Liver (tissue), 9 donors: ENCODE results near the gene HOXA5. TPM values are rescaled to one million over a fixed set of nuclear protein-coding genes. Genes with fewer than 3 reads are reported as not detected.

Experiments used
- DNase-seq: peaks from one replicate; pipeline ENCODE4 v3.0.0-alpha.2; 2017; ENCODE audit warnings: low spot score
- H3K27ac ChIP-seq, 2 donors: one replicate each; pipeline ENCODE4 v1.7.0; 2013; ENCODE audit warnings: inconsistent platforms in 2 of 2, low read length in 2 of 2, control low read depth in 1 of 2, low read depth in 1 of 2, mild to moderate bottlenecking in 1 of 2
- H3K27me3 ChIP-seq, 4 donors: one replicate each; pipeline versions ENCODE4 v1.6.1 to v1.7.0; 2013; ENCODE audit warnings: low read length in 3 of 4, inconsistent platforms in 1 of 4, mild to moderate bottlenecking in 1 of 4, moderate library complexity in 1 of 4; ENCODE audit not compliant: control insufficient read depth in 4 of 4, insufficient read depth in 4 of 4
- H3K36me3 ChIP-seq, 4 donors: one replicate each; pipeline versions ENCODE4 v1.6.1 to v1.7.0; 2013; ENCODE audit warnings: low read length in 3 of 4, mild to moderate bottlenecking in 3 of 4, low read depth in 1 of 4, moderate library complexity in 1 of 4; ENCODE audit not compliant: control insufficient read depth in 4 of 4, insufficient read depth in 3 of 4
- H3K4me1 ChIP-seq, 4 donors: one replicate each; pipeline versions ENCODE4 v1.6.1 to v1.7.0; 2013; ENCODE audit warnings: low read length in 3 of 4, mild to moderate bottlenecking in 3 of 4, moderate library complexity in 1 of 4; ENCODE audit not compliant: control insufficient read depth in 4 of 4, insufficient read depth in 4 of 4
- H3K4me3 ChIP-seq, 3 donors: one replicate each; pipeline versions ENCODE4 v1.6.1 to v1.7.0; 2013; ENCODE audit warnings: low read length in 3 of 3, control low read depth in 1 of 3, low read depth in 1 of 3, mild to moderate bottlenecking in 1 of 3
- H3K9ac ChIP-seq, 2 donors: one replicate each; pipeline ENCODE4 v1.7.0; 2013; ENCODE audit warnings: low read length in 2 of 2, mild to moderate bottlenecking in 2 of 2, moderate library complexity in 2 of 2, control low read depth in 1 of 2, low read depth in 1 of 2
- H3K9me3 ChIP-seq, 4 donors: one replicate each; pipeline versions ENCODE4 v1.6.1 to v1.7.0; 2013; ENCODE audit warnings: low read length in 3 of 4; ENCODE audit not compliant: control insufficient read depth in 4 of 4
- CTCF ChIP-seq: fragments of 150-350 bp; IDR thresholded peaks from 2 replicates; pipeline ENCODE4 v1.5.1; 2017; ENCODE audit warnings: improper control_type of control experiment, low read depth, low read length; ENCODE audit not compliant: missing input control
- FOXA2 ChIP-seq: IDR thresholded peaks from 2 replicates; pipeline ENCODE4 v1.6.1; 2016; ENCODE audit warnings: antibody characterized with exemption
- GABPA ChIP-seq, 2 donors: IDR thresholded peaks in 1 of 2; conservative IDR thresholded peaks in 1 of 2; 2 replicates each; pipeline ENCODE4 v1.6.1; 2016; ENCODE audit warnings: antibody characterized with exemption in 2 of 2, mild to moderate bottlenecking in 1 of 2, moderate library complexity in 1 of 2
- HNF4A ChIP-seq, 2 donors: conservative IDR thresholded peaks; 2 replicates each; pipeline ENCODE4 v1.6.1; 2016; ENCODE audit warnings: antibody characterized with exemption in 2 of 2, mild to moderate bottlenecking in 2 of 2
- JUND ChIP-seq, 2 donors: IDR thresholded peaks; 2 replicates each; pipeline ENCODE4 v1.6.1; 2016; ENCODE audit warnings: antibody characterized with exemption in 2 of 2
- MAX ChIP-seq: IDR thresholded peaks from 2 replicates; pipeline ENCODE4 v1.6.1; 2016; ENCODE audit warnings: antibody characterized with exemption
- NR2F2 ChIP-seq: IDR thresholded peaks from 2 replicates; pipeline ENCODE4 v1.6.1; 2016; ENCODE audit warnings: antibody characterized with exemption
- RAD21 ChIP-seq, 2 donors: IDR thresholded peaks; 2 replicates each; pipeline ENCODE4 v1.6.1; 2016; ENCODE audit warnings: antibody characterized with exemption in 2 of 2, mild to moderate bottlenecking in 2 of 2
- REST ChIP-seq: IDR thresholded peaks from 2 replicates; pipeline ENCODE4 v1.6.1; 2016; ENCODE audit warnings: antibody characterized with exemption, mild to moderate bottlenecking
- RXRA ChIP-seq, 2 donors: IDR thresholded peaks; 2 replicates each; pipeline ENCODE4 v1.6.1; 2017 to 2018; ENCODE audit warnings: antibody characterized with exemption in 2 of 2, mild to moderate bottlenecking in 1 of 2
- SP1 ChIP-seq: IDR thresholded peaks from 2 replicates; pipeline ENCODE4 v1.6.1; 2018; ENCODE audit warnings: antibody characterized with exemption, mild to moderate bottlenecking
- TAF1 ChIP-seq: conservative IDR thresholded peaks from 2 replicates; pipeline ENCODE4 v1.6.1; 2016; ENCODE audit warnings: antibody characterized with exemption, mild to moderate bottlenecking
- YY1 ChIP-seq: IDR thresholded peaks from 2 replicates; pipeline ENCODE4 v1.6.1; 2016; ENCODE audit warnings: antibody characterized with exemption, mild to moderate bottlenecking
- ZBTB33 ChIP-seq: IDR thresholded peaks from 2 replicates; pipeline ENCODE4 v1.6.1; 2016; ENCODE audit warnings: antibody characterized with exemption
- WGBS: extraction: QIAGEN DNeasy Blood & Tissue Kit; methylation state at CpG from one replicate; pipeline ENCODE4 v1.1.7; 2013; 5-methylcytosine and 5-hydroxymethylcytosine counted together
- polyA plus RNA-seq, 2 donors: library from polyadenylated mRNA; stranded (reverse) in 1 of 2; unstranded in 1 of 2; fragments of 200-250 nt in 1 of 2; fragments of >200 nt in 1 of 2; fragmentation: Nextera tagmentation in 1 of 2; extraction: Ambion mirVana in 1 of 2; gene quantifications; one replicate each; pipeline versions ENCODE4 v1.2.1 to v1.2.3, GENCODE V29; 2013 to 2015
- total RNA-seq, 2 donors: library from RNA; depleted of rRNA; stranded (reverse); fragments of >200 nt; gene quantifications; one replicate each; pipeline ENCODE4 v1.2.3, GENCODE V29; 2014
- donor health status: healthy.
- donor health status: healthy.
- donor health status: healthy.
- donor health status: healthy.
- donor health status: healthy.

HOXA5 gene
- total and polyA plus RNA-seq, 4 donors = 0.40 to 2.1 (median 0.66) TPM

- Histone ChIP-seq H3K4me1 (peaks cover 4 to 17% (median 9%) of the 10 kb centered on the region in 4 donors), H3K27ac (no peak overlapping the region), H3K27me3 (peaks cover 0 to 17% (median 6%) of the 10 kb centered on the region in 4 donors), H3K36me3 (no peaks in the 10 kb centered on the region), H3K4me3 (no peak overlapping the region), H3K9ac (no peak overlapping the region), H3K9me3 (no peaks in the 10 kb centered on the region)
- DNase-seq = no peak
- TF ChIP-seq YY1 (no peak), RXRA (IDR thresholded peaks at IDR 0.05) (no peak), FOXA2 (no peak), TAF1 (no peak), JUND (IDR thresholded peaks at IDR 0.05) (no peak), HNF4A (conservative IDR thresholded peaks at IDR 0.05) (no peak)
- WGBS = 33% methylated on average over 3 of the region's 3 CpGs
These were observed 24.9 kb downstream of the HOXA5 start for GRCh38 chr7:27118580-27118979.

- Histone ChIP-seq H3K4me1 (peaks cover 2 to 16% (median 9%) of the 10 kb centered on the region in 4 donors), H3K27me3 (peaks cover 0 to 16% (median 7%) of the 10 kb centered on the region in 4 donors), H3K4me3 (peak overlapping the region in 1 of 3 donors; percentile 0), H3K9ac (peak overlapping the region in 1 of 2 donors; percentile 52), H3K27ac (peak overlapping the region; percentile 23 to 44), H3K9me3 (no peaks in the 10 kb centered on the region), H3K36me3 (no peaks in the 10 kb centered on the region)
- no peak for TF ChIP-seq CTCF
- TF ChIP-seq NR2F2 = peak; percentile 84
- 22% methylated on average over 19 of the region's 19 CpGs for WGBS
- DNase-seq = no peak
These were observed 25.5 kb downstream of the HOXA5 start for GRCh38 chr7:27117887-27118491.

- Histone ChIP-seq H3K27me3 (peaks cover 0 to 16% (median 7%) of the 10 kb centered on the region in 4 donors), H3K9ac (no peak overlapping the region), H3K36me3 (no peaks in the 10 kb centered on the region), H3K9me3 (no peaks in the 10 kb centered on the region), H3K4me1 (peaks cover 0 to 8% (median 5%) of the 10 kb centered on the region in 4 donors), H3K4me3 (peak overlapping the region in 1 of 3 donors; percentile 0), H3K27ac (peak overlapping the region; percentile 23 to 44)
- TF ChIP-seq MAX (no peak), REST (no peak), ZBTB33 (no peak), NR2F2 (no peak), RAD21 (IDR thresholded peaks at IDR 0.05) (no peak), TAF1 (no peak), GABPA (IDR thresholded peaks at IDR 0.05 in 1 of 2, conservative IDR thresholded peaks at IDR 0.05 in 1 of 2) (no peak), SP1 (no peak), HNF4A (conservative IDR thresholded peaks at IDR 0.05) (no peak), JUND (IDR thresholded peaks at IDR 0.05) (no peak)
- no peak for DNase-seq
- WGBS = 28% methylated on average over 12 of the region's 12 CpGs
These were observed 26.3 kb downstream of the HOXA5 start for GRCh38 chr7:27116962-27117886.
